RPMI7951 (cell line): ENCODE data around the gene FER. TPM values are rescaled to one million over a fixed set of nuclear protein-coding genes. Genes with fewer than 3 reads are reported as not detected.
"Not testable (repeated sequence)": the region's sequence is repeated elsewhere in the genome, so short reads cannot be mapped to it uniquely, and the experiment has no call there.

Experiments used
- DNase-seq: peaks from one replicate; pipeline ENCODE4 v3.0.0-alpha.2; 2012; ENCODE audit warnings: low read depth
- total RNA-seq: library from RNA; depleted of rRNA; stranded (reverse); fragments of >200 nt; shearing (Covaris generic); gene quantifications from 2 replicates; pipeline ENCODE4 v1.2.3, GENCODE V29; 2014

The FER gene
- total RNA-seq, 1 experiment from 2014 or later, result 14.1 TPM

DNA sequence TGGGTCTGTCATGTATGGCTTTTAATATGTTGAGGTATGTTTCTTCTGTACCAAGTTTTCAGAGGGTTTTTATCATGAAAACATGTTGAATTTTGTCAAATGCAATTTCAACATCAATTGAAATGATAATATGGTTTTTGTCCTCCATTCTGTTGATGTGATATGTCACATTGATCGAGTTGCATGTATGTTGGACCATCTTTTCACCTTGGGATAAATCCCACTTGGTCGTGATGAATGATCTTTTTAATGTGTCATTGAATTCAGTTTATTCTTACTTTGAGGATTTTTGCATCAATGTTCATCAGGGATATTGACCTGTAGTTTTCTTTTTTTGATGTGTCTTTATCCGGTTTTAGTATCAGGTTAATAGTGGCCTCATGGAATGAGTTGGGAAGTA, 373.5 kb downstream of the FER start:
- no peak for DNase-seq

DNA sequence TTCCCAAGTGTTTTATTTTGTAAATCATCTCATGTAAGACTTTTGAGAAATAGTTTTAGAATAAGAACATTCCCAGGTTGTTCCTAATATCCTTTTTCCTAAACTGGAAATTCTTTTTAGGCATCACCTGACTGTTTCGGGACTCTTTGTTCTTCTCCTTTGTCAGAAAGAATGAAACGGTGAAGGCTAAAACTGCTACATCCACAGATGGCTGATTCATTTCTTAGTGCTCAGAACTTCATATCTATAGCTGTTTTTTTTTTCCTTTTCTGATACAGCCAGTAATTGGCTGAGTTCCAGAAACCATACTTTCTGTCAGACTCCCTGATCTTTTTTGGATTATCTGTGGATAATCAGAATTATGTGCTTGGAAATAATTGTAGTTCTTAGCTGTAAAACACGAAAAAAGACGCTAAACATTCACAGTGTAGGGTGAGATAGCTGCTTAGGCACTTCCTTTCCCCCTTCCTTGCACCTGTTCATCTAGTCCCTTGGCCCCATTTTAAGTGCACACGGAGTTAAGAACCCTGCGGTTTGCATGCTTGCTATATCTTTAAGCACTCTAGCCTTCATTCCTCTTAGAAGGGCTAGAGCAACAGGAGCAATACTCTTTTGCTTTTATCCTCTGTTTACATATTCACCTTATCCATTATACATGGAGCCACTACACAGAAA, 378.2 kb downstream of the FER start:
- no peak for DNase-seq

DNA sequence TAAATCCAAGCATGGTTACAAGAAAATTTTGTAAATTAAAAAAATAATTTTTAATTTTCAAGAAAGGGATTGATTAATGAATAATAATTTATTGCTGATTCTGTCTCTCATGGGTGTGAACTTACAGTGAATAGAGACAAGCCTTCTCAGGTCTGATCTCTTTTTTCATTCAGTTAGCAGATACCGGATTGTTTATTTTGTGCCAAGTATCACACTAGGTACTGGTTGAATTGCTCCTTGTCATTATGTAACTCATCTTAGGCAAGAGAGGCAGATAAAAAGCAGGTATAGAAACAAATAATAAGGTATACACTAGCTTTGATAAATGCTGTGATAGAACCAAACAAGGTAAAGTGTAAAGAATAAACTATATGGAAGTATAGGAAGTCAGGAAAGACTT, 378.8 kb downstream of the FER start:
- no peak for DNase-seq

DNA sequence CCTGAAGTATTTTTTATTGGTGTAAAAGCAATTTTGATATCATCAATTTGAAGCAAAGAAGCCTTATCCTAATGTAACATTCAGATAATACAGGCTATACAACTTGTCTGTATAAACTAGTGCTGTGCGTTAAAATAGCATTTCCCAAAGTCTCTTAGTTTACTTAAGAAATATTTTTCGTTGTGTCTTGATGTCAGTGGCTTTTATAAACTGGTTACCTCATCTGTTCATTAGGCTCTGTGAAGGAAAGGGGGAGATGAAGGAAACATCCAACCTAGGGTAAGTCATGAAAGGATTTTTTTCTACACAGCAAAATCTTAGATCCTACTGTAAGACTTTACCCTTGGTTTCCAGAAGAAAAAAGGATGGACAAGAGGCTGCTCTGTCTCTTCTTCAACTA, 389.2 kb downstream of the FER start:
- no peak for DNase-seq

- no peak for DNase-seq
Measured at GRCh38 chr5:109141222-109142200, 393.8 kb downstream of the FER start.

DNA sequence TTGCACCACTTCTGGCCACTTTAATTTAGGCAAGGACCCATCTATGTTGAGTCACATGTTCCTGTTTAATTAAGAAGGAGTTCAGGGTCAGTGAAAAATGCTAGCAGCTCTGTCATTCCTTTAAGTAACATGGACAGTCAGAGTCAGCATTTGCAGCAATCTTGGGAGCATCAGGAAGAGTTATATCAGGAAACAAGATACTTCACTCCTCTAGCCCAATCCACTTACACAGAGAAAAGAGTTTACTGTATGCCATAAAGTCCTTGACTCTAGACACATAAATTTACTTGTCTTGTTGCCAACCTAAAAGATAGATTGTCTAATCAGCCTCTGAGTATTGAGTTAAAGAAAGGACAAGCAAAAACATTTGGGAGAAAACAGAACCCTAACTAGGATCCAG, 395.3 kb downstream of the FER start:
- DNase-seq, result no peak

DNA sequence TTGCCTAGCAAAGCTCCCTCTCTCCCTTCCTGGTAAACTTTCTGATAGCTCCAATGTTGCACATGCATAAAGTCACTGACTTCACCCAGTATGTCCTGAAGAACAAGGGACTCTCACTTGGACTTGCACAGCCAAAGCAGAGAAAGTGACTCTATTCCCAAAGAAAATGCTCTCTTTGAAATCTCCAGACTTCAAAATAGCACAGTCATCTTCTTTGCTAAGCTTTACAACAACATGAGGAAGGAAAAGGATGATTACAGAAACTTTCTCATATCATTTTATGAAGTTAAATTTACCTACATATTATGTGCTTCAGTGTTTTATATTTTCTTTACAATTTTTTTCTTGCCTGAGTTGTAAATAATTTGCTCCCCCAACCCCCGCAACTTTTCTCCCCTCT, 397.4 kb downstream of the FER start:
- no peak for DNase-seq

DNA sequence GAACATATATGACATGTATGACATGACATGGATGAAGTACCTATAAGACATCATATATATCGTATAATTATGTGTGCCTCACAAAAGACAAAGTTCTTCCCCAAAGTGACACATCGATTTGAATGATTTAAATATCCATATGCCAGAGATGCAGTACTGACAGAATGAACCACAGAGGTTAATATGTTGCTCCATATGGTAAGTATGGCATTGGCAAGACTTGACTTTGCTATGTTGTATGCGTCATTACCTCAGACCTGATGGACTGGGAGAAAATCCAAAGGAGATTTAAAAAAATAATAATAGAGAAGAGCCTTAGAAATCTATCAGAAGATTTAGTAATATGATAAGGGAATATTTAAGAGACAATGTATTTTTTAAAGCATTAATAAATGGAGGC, 398.9 kb downstream of the FER start:
- DNase-seq, result no peak

- no peak for DNase-seq
Measured at GRCh38 chr5:109152565-109152964, 404.9 kb downstream of the FER start.

GRCh38 chr5:109155625-109156024, 407.9 kb downstream of the FER start:
- no peak for DNase-seq

DNA sequence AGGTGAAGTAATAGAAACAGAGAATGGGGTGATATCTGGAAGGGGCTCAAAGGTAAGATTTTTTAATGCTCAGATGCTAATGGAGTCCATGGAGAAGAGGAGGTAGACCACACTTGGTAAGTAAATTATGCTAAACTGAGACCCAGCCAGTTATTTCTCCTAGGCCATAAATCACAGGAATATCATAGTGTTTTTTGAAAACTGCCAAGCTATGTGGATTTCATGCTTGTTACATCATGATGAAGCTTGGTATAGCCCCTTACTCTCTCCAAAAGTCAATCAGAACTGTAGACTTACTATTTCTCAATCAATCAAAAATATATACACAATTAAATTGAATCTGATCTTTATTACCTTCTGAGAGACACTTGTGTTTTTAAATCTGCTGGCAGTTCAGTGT, 409.2 kb downstream of the FER start:
- DNase-seq, result no peak

DNA sequence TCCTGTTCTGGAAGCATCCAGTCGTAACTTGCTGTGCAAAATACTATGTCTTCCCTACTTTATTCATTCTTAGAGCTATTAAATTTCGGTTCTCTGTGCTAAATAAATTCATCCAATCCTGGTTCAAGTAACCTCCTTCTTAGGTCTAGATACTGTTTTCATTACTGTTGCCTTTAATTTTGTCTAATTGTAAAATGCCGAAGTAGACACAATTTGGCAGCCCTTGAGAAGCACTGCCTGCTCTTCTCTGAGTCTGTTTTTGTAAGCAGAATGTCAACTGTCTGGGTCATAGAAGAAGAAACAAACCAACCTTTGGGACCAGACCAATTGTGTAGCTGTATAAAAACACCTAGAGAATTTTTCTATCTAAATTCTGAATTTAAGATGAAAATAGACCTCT, 412.8 kb downstream of the FER start:
- DNase-seq, result no peak

DNA sequence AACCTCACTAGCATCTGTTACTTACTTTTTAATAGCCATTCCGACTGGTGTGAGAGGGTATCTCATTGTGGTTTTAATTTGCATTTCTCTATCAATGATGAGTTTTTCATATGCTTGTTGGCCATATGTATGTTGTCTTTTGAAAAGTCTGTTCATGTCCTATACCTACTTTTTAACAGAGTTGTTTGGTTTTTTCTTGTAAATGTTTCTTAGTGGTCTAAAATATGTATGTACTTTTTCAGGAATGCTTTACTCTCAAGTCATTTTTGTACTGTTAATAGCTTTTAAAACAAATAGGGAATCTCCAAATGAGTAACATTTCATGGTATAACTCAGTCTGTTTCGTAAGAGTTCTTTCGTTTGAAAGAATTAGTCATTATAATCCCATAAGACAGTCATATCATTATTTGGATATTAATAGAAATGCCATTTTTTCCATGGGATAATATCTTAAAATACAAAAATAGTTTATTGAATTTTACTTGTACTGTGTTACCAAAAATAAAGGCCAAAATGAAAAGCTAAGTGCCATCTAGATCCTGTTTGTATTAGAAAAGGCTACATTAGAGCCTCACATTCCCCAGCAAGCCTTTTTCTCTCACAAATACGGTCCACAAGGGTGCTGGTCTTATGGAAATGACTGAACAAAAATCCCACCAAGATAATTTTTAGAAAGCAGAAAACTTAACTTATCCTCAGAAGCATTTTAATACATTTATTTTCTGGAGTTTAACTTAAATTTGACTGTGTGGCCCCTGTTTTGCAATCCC, 414.4 kb downstream of the FER start:
- DNase-seq, result no peak

GRCh38 chr5:109163336-109163735, 415.6 kb downstream of the FER start:
- DNase-seq, result no peak

- DNase-seq, result no peak
Measured at GRCh38 chr5:109164001-109164400, 416.3 kb downstream of the FER start.

DNA sequence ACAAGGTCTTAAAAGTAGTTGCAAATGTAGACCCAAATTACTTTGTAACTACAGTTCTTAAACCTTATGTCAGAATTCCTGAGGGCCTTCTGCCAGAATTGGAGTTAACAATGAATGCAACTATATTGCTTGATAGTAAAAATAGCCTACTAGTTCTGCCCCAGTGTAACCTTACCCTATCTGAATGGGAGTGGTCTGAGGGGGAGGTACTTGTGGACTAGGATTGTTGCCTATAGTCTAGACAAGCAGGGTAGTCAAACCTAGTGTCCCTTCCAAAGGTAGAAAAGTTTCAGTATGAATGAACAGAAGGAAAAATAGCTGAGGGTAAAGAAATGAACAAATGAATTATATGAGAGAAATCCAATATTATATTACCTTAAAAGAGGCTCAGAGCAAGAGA, 419.9 kb downstream of the FER start:
- DNase-seq, result no peak

GRCh38 chr5:109168151-109168550, 420.5 kb downstream of the FER start:
- no peak for DNase-seq

DNA sequence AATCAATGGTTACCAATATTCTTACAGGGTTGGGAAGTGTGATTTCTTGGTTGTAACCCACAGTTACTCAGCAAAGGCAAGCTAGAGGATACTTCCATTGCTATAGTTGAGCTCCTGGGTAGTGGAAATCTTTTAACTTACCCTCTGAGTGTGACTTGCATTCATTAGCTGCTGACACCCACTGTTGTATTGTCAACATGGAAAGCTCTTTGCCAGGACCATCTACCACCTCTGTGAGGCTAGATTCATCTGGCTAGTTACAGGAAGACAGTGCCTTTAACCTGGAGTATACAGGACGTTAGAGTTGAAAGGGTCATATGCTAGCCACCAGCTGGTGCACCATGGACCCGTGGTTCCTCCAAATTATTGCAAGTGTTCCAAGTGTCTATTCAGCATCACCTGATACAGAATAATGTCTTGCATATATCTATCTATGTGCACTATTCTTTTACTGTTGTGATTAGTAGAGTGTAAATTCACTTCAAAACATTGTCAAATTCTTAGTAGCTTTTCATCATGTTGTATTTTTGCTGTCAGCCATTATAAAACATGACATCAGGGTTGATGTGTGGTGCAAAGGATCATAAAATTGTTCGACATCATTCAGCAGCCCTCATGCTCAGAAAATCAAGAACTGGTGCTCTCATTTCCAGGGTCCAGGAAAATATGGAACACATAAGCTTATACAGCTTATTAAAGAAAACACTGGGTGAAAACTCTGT, 423.1 kb downstream of the FER start:
- no peak for DNase-seq

DNA sequence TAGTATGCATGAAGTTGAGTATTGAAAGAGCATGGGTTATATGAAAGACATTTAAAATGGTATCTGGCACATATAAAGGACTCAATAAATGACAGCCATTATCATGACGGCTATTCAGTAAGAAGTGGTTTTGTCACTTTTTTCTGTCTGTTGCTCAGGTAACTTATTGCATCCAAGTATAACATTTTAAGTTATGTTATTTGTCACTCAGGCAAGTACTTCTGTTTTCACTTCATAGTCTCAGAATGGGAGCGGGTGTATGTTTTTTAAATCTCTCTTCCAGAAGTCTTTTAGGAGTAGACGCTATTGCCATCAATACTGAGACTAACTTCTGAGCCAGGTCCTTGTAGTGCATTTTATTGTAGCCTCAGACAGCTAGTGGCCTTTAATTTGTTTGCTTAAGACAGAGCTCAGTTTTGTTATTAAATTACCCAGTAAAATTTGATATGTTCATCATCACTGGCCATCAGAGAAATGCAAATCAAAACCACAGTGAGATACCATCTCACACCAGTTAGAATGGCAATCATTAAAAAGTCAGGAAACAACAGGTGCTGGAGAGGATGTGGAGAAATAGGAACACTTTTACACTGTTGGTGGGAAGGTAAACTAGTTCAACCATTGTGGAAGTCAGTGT, 423.9 kb downstream of the FER start:
- not testable (repeated sequence) for DNase-seq

- no peak for DNase-seq
Measured at GRCh38 chr5:109173036-109173794, 425.5 kb downstream of the FER start.
